Esophagus muscularis mucosa (tissue), 4 donors: ENCODE data around the gene GORASP1. TPM values are rescaled to one million over a fixed set of nuclear protein-coding genes. Genes with fewer than 3 reads are reported as not detected.

ENCODE experiments used
- DNase-seq: peaks from one replicate; pipeline ENCODE4 v3.0.0-alpha.2; 2017; ENCODE audit errors: extremely low spot score
- H3K27ac ChIP-seq, 4 donors: fragments of 200-600 bp; sonication (generic); replicated peaks in 1 of 4; 1 replicate in 3 of 4; 2 replicates in 1 of 4; pipeline ENCODE4 v1.5.1; 2016 to 2019; ENCODE audit warnings: mild to moderate bottlenecking in 1 of 4
- H3K27me3 ChIP-seq, 4 donors: fragments of 200-600 bp; sonication (generic); one replicate each; pipeline versions ENCODE4 v1.5.1 to v1.6.0; 2016 to 2019
- H3K36me3 ChIP-seq, 4 donors: fragments of 200-600 bp; sonication (generic); one replicate each; pipeline ENCODE4 v1.5.1; 2016 to 2019
- H3K4me1 ChIP-seq, 4 donors: fragments of 200-600 bp; sonication (generic); one replicate each; pipeline ENCODE4 v1.5.1; 2016 to 2019
- H3K4me3 ChIP-seq, 4 donors: fragments of 200-600 bp; sonication (generic); 1 replicate in 2 of 4; 2 replicates in 2 of 4; pipeline ENCODE4 v1.5.1; 2016 to 2019; ENCODE audit warnings: mild to moderate bottlenecking in 4 of 4, moderate library complexity in 1 of 4
- H3K9me3 ChIP-seq, 4 donors: fragments of 200-600 bp; sonication (generic); 1 replicate in 3 of 4; 2 replicates in 1 of 4; pipeline ENCODE4 v1.5.1; 2016 to 2019
- EP300 ChIP-seq: sonication (generic); formaldehyde crosslinking; IDR thresholded peaks from one replicate; pipeline ENCODE4 v1.6.1; 2017; ENCODE audit warnings: antibody characterized with exemption
- POLR2A ChIP-seq: fragments of 450-650 bp; IDR thresholded peaks from one replicate; pipeline ENCODE4 v1.6.1; 2017; ENCODE audit warnings: antibody characterized with exemption, moderate library complexity, mild to moderate bottlenecking, low read depth
- POLR2AphosphoS5 ChIP-seq, 2 donors: sonication (generic); formaldehyde crosslinking; IDR thresholded peaks; one replicate each; pipeline ENCODE4 v1.6.1; 2017; ENCODE audit warnings: antibody characterized with exemption in 2 of 2
- WGBS: methylation state at CpG from one replicate; pipeline ENCODE4 v1.1.5; 2018; 5-methylcytosine and 5-hydroxymethylcytosine counted together
- intact Hi-C: fragments of 100-400 bp; cut with DNase I; formaldehyde crosslinking; loops from one replicate; pipeline ENCODE4 v1.15.1; 2023
- total RNA-seq, 4 donors: library from RNA; depleted of rRNA; stranded (reverse); fragments of >200 nt; gene quantifications; one replicate each; pipeline versions ENCODE4 v1.1.0 to v1.2.1, GENCODE V29; 2016
- TF ChIP-seq, protein P1 (sequence below), 3 experiments: fragments of 200-600 bp in 2 of 3; fragments of 450-650 bp in 1 of 3; sonication (generic) in 2 of 3; IDR thresholded peaks; one replicate each; pipeline ENCODE4 v1.5.1; 2017 to 2019; ENCODE audit warnings: antibody characterized with exemption in 3 of 3, mild to moderate bottlenecking in 2 of 3, moderate library complexity in 1 of 3

GORASP1 gene
- 10 to 100 TPM; 53.7 to 88.7 (median 67.8) TPM for total RNA-seq

DNA sequence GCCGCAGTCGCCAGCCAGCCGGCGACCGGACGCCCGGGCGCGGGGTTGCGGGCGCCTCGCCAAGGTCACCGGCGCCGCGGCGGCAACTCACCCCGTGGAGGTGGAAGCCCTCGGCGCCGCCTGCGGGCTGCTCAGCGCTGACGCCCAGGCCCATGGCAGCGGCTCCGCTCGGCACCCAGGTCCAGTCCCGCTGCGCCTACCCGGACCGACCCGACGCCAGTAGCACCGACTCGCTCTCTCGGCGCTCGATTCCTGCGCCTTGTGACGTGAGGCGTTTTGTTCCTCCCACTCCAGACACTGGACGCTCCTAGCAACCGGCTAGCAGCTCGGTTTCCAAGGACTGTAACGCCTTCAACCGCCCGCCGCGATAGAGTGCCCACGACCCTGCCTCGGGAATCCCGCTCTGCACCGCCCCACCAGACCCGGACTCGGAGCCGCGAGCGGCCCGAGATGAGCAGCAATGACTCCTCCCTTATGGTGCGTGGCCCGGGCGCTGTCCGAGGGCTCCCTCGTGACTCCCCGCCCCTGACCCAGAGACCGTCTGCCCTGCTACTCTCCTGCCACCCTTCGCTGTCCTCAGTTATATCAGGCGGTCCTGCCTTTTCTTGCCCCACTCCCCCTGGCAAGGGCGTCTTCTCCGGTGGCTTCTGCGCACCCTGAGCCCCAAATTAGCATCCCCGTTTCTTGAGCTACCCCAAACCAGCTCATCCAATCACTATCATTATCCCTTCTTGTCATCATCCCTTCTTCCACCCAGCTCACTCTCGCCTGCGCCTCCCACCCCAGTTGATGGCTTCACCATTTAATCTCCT is at the start of gene GORASP1, which contains the start of gene TTC21A:
Gene GORASP1 (minus strand): TSS at position 240 of the 812 bp plus-strand sequence. CDS start 86 bp downstream, at position 154.
Gene TTC21A (plus strand): TSS at position 293 of the 812 bp plus-strand sequence. CDS start 158 bp downstream, at position 451.
- peak within 1 kb of the TSS; percentile 70 to 98 (median 89) for H3K4me3 ChIP-seq
- whole genome bisulfite sequencing: under 1% methylated on average over 33 of the region's 74 CpGs
- peaks cover 0 to 21% (median 9%) of the 10 kb centered on the region in 4 donors for H3K36me3 ChIP-seq
- no peaks in the 10 kb centered on the region for H3K27me3 ChIP-seq
- no peak for TF ChIP-seq EP300
- TF ChIP-seq POLR2AphosphoS5 (IDR thresholded peaks at IDR 0.05): peak; percentile 94 to 97
- peak; percentile 77 for TF ChIP-seq POLR2A
- intact Hi-C loops: loop anchor here (5.0 kb wide), 1 partner anchor 55 kb away; the partner anchor contains the start of genes SCN11A and WDR48
- peak within 1 kb of the TSS; percentile 92 to 97 (median 96) for H3K27ac ChIP-seq
- no peak for DNase-seq
- peaks cover 47 to 56% (median 53%) of the 10 kb centered on the region in 4 donors for H3K4me1 ChIP-seq
- no peaks in the 10 kb centered on the region for H3K9me3 ChIP-seq

GRCh38 chr3:39156421-39156820 is 49.0 kb upstream of the GORASP1 start:
- intact Hi-C loops: no loop called here
- H3K27ac ChIP-seq: peak overlapping the region in 3 of 4 donors; percentile 99 to 100 (median 100)
- no peaks in the 10 kb centered on the region for H3K36me3 ChIP-seq
- H3K27me3 ChIP-seq: no peaks in the 10 kb centered on the region
- peaks cover 16 to 24% (median 21%) of the 10 kb centered on the region in 4 donors for H3K4me1 ChIP-seq
- no peaks in the 10 kb centered on the region for H3K9me3 ChIP-seq
- DNase-seq: no peak
- TF ChIP-seq POLR2AphosphoS5 (IDR thresholded peaks at IDR 0.05): no peak
- H3K4me3 ChIP-seq: no peak overlapping the region
- 73% methylated on average over 4 of the region's 4 CpGs for WGBS

GRCh38 chr3:39154280-39155021 is 47.0 kb upstream of the GORASP1 start:
- Histone ChIP-seq H3K27ac (peak overlapping the region; percentile 99 to 100 (median 100)), H3K4me3 (peak overlapping the region in 3 of 4 donors; percentile 95 to 99 (median 98)), H3K9me3 (no peaks in the 10 kb centered on the region), H3K27me3 (no peaks in the 10 kb centered on the region), H3K36me3 (no peaks in the 10 kb centered on the region), H3K4me1 (peaks cover 34 to 43% (median 40%) of the 10 kb centered on the region in 4 donors)
- 58% methylated on average over 18 of the region's 18 CpGs for WGBS
- intact Hi-C loops: no loop called here
- no peak for TF ChIP-seq POLR2A
- TF ChIP-seq EP300: no peak
- TF ChIP-seq POLR2AphosphoS5 (IDR thresholded peaks at IDR 0.05): peak; percentile 38 to 46
- TF ChIP-seq, protein P1, sequence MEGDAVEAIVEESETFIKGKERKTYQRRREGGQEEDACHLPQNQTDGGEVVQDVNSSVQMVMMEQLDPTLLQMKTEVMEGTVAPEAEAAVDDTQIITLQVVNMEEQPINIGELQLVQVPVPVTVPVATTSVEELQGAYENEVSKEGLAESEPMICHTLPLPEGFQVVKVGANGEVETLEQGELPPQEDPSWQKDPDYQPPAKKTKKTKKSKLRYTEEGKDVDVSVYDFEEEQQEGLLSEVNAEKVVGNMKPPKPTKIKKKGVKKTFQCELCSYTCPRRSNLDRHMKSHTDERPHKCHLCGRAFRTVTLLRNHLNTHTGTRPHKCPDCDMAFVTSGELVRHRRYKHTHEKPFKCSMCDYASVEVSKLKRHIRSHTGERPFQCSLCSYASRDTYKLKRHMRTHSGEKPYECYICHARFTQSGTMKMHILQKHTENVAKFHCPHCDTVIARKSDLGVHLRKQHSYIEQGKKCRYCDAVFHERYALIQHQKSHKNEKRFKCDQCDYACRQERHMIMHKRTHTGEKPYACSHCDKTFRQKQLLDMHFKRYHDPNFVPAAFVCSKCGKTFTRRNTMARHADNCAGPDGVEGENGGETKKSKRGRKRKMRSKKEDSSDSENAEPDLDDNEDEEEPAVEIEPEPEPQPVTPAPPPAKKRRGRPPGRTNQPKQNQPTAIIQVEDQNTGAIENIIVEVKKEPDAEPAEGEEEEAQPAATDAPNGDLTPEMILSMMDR (IDR thresholded peaks at IDR 0.05): no peak
- no peak for DNase-seq

DNA sequence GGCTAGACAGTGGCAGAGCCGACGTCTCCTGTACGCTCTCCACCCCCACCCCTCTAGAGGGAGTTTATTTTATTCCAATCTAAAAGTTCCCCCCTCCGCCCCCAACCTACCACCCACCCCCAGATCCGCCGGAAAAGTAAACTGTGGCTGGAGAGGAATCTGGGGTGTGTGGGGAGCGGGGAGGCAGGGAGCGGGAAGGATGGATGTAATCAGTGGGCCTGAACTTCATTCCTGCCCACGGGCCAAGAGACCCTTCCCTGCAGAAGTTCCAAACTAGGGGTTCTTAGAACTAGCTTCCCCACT is 46.5 kb upstream of the GORASP1 start:
- TF ChIP-seq POLR2A (no peak), POLR2AphosphoS5 (IDR thresholded peaks at IDR 0.05) (no peak), EP300 (no peak)
- TF ChIP-seq, protein P1 (IDR thresholded peaks at IDR 0.05): peak in 1 of 3 experiments; percentile 11
- WGBS: 15% methylated on average over 9 of the region's 9 CpGs
- intact Hi-C loops: no loop called here
- Histone ChIP-seq H3K27ac (peak overlapping the region; percentile 99 to 100 (median 100)), H3K4me3 (peak overlapping the region; percentile 88 to 99 (median 96)), H3K36me3 (no peaks in the 10 kb centered on the region), H3K27me3 (no peaks in the 10 kb centered on the region), H3K4me1 (peaks cover 39 to 49% (median 46%) of the 10 kb centered on the region in 4 donors), H3K9me3 (no peaks in the 10 kb centered on the region)
- no peak for DNase-seq

GRCh38 chr3:39150803-39151631 is 43.6 kb upstream of the GORASP1 start:
- TF ChIP-seq, protein P1 (IDR thresholded peaks at IDR 0.05): no peak
- peak; percentile 79 to 80 for TF ChIP-seq POLR2AphosphoS5 (IDR thresholded peaks at IDR 0.05)
- TF ChIP-seq EP300: no peak
- Histone ChIP-seq H3K9me3 (no peaks in the 10 kb centered on the region), H3K4me3 (peak overlapping the region; percentile 88 to 99 (median 96)), H3K27ac (peak overlapping the region; percentile 99 to 100 (median 100)), H3K4me1 (peaks cover 67 to 78% (median 75%) of the 10 kb centered on the region in 4 donors), H3K27me3 (no peaks in the 10 kb centered on the region), H3K36me3 (peaks cover 4 to 7% (median 5%) of the 10 kb centered on the region in 4 donors)
- peak; percentile 98 for DNase-seq
- intact Hi-C loops: no loop called here
- 14% methylated on average over 5 of the region's 9 CpGs for WGBS
